ENCODE data around the gene CLTCL1. TPM values are rescaled to one million over a fixed set of nuclear protein-coding genes. Genes with fewer than 3 reads are reported as not detected.

The CLTCL1 gene
- total and polyA plus RNA-seq, 4 donors: 2.0 to 4.8 (median 2.6) TPM

DNA sequence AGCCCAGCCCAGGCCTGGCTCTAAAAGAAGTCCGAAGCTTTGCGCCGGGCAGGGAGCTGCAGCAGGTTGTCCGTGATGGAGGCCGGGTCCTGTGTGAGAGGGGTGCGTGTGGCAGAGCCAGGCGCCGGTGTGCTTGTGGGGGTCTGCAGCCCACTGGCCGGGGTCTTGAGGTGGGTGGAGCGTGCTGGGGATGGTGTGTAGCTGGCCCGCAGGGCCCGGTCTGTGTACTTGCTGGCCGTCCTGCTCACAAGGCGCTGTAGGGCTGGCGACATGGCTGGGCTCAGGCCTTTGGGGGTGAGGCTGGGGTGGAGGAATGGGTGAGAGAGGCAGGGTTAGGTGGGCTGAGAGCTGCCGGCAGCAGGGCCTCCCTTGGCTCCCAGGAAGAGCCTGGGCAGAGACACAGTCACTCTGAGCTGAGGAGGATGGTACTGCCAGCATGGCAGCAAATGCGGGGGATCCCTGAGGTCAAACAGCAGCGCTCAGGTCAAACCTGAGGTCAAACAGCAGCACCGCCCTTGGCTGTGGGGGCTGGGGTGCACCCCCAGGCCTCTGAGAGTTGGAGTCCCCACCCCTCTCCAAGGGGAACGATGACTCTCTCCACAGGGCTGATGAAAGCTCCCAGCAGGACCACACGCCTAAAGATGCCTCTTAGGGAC is 157.2 kb downstream of the CLTCL1 start:
- no peak overlapping the region for H3K9ac ChIP-seq (ENCODE audit: low read depth in 1 of 2, low read length in 2 of 2)
- H3K27ac ChIP-seq (ENCODE audit: low read depth in 1 of 2, low read length in 2 of 2): no peak overlapping the region
- no peak overlapping the region for H3K4me3 ChIP-seq (ENCODE audit: low read depth in 1 of 3, low read length in 3 of 3)
- DNase-seq (ENCODE audit: low spot score): no peak
- no peak for TF ChIP-seq JUND (IDR thresholded peaks at IDR 0.05)
- no peak for TF ChIP-seq TAF1 (conservative IDR thresholded peaks at IDR 0.05)
- TF ChIP-seq, protein P1, sequence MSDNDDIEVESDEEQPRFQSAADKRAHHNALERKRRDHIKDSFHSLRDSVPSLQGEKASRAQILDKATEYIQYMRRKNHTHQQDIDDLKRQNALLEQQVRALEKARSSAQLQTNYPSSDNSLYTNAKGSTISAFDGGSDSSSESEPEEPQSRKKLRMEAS (IDR thresholded peaks at IDR 0.05): no peak
- WGBS: 96% methylated on average over 21 of the region's 21 CpGs
- H3K9me3 ChIP-seq (ENCODE audit: control insufficient read depth in 4 of 4, low read length in 3 of 4): no peaks in the 10 kb centered on the region
- H3K4me1 ChIP-seq (ENCODE audit: control insufficient read depth in 4 of 4, insufficient read depth in 4 of 4, low read length in 3 of 4): no peaks in the 10 kb centered on the region
- peaks cover 8 to 56% (median 27%) of the 10 kb centered on the region in 4 donors for H3K36me3 ChIP-seq (ENCODE audit: control insufficient read depth in 4 of 4, insufficient read depth in 3 of 4, low read depth in 1 of 4, low read length in 3 of 4)
- no peaks in the 10 kb centered on the region for H3K27me3 ChIP-seq (ENCODE audit: control insufficient read depth in 4 of 4, insufficient read depth in 4 of 4, low read length in 3 of 4)

DNA sequence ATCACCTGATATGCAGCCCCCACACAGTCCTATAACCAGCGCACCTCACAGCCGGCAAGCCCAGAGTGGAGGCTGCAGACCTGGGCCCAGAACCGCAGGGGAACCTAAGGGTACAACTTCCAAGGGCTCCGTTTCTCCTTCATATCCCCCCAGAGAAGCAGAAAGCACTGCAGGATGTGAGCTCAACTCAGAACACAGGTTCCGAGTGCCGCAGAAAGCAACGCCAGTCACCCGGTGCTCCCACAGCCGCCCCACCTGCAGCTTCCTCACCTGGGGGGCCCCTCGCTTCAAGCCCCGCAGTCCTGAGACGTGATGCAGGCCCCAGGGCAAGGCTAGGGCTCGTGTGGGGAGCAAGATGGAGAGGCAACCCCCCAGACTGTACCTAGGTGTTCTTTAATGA is 158.0 kb downstream of the CLTCL1 start:
- peaks cover 6 to 48% (median 22%) of the 10 kb centered on the region in 4 donors for H3K36me3 ChIP-seq (ENCODE audit: control insufficient read depth in 4 of 4, insufficient read depth in 3 of 4, low read depth in 1 of 4, low read length in 3 of 4)
- H3K27me3 ChIP-seq (ENCODE audit: control insufficient read depth in 4 of 4, insufficient read depth in 4 of 4, low read length in 3 of 4): no peaks in the 10 kb centered on the region
- no peak for TF ChIP-seq HNF4A (conservative IDR thresholded peaks at IDR 0.05)
- no peak for TF ChIP-seq FOXA2 (IDR thresholded peaks at IDR 0.05)
- TF ChIP-seq GABPA (IDR thresholded peaks at IDR 0.05 in 1 of 2, conservative IDR thresholded peaks at IDR 0.05 in 1 of 2): no peak
- no peak for TF ChIP-seq JUND (IDR thresholded peaks at IDR 0.05)
- TF ChIP-seq FOXA1 (IDR thresholded peaks at IDR 0.05): no peak
- TF ChIP-seq, protein P2, sequence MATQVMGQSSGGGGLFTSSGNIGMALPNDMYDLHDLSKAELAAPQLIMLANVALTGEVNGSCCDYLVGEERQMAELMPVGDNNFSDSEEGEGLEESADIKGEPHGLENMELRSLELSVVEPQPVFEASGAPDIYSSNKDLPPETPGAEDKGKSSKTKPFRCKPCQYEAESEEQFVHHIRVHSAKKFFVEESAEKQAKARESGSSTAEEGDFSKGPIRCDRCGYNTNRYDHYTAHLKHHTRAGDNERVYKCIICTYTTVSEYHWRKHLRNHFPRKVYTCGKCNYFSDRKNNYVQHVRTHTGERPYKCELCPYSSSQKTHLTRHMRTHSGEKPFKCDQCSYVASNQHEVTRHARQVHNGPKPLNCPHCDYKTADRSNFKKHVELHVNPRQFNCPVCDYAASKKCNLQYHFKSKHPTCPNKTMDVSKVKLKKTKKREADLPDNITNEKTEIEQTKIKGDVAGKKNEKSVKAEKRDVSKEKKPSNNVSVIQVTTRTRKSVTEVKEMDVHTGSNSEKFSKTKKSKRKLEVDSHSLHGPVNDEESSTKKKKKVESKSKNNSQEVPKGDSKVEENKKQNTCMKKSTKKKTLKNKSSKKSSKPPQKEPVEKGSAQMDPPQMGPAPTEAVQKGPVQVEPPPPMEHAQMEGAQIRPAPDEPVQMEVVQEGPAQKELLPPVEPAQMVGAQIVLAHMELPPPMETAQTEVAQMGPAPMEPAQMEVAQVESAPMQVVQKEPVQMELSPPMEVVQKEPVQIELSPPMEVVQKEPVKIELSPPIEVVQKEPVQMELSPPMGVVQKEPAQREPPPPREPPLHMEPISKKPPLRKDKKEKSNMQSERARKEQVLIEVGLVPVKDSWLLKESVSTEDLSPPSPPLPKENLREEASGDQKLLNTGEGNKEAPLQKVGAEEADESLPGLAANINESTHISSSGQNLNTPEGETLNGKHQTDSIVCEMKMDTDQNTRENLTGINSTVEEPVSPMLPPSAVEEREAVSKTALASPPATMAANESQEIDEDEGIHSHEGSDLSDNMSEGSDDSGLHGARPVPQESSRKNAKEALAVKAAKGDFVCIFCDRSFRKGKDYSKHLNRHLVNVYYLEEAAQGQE (IDR thresholded peaks at IDR 0.05): no peak
- TF ChIP-seq HNF4G (IDR thresholded peaks at IDR 0.05): no peak
- TF ChIP-seq, protein P3, sequence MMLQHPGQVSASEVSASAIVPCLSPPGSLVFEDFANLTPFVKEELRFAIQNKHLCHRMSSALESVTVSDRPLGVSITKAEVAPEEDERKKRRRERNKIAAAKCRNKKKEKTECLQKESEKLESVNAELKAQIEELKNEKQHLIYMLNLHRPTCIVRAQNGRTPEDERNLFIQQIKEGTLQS (IDR thresholded peaks at IDR 0.05): no peak
- no peak for TF ChIP-seq TAF1 (conservative IDR thresholded peaks at IDR 0.05)
- TF ChIP-seq RAD21 (IDR thresholded peaks at IDR 0.05): no peak
- TF ChIP-seq YY1 (IDR thresholded peaks at IDR 0.05): no peak
- no peak for TF ChIP-seq EGR1 (IDR thresholded peaks at IDR 0.05; ENCODE audit: low read depth in 2 of 2)
- H3K27ac ChIP-seq (ENCODE audit: low read depth in 1 of 2, low read length in 2 of 2): no peak overlapping the region
- WGBS: 97% methylated on average over 13 of the region's 13 CpGs
- H3K9ac ChIP-seq (ENCODE audit: low read depth in 1 of 2, low read length in 2 of 2): no peak overlapping the region
- no peak for DNase-seq (ENCODE audit: low spot score)
- no peaks in the 10 kb centered on the region for H3K9me3 ChIP-seq (ENCODE audit: control insufficient read depth in 4 of 4, low read length in 3 of 4)
- H3K4me3 ChIP-seq (ENCODE audit: low read depth in 1 of 3, low read length in 3 of 3): no peak overlapping the region
- H3K4me1 ChIP-seq (ENCODE audit: control insufficient read depth in 4 of 4, insufficient read depth in 4 of 4, low read length in 3 of 4): no peaks in the 10 kb centered on the region

DNA sequence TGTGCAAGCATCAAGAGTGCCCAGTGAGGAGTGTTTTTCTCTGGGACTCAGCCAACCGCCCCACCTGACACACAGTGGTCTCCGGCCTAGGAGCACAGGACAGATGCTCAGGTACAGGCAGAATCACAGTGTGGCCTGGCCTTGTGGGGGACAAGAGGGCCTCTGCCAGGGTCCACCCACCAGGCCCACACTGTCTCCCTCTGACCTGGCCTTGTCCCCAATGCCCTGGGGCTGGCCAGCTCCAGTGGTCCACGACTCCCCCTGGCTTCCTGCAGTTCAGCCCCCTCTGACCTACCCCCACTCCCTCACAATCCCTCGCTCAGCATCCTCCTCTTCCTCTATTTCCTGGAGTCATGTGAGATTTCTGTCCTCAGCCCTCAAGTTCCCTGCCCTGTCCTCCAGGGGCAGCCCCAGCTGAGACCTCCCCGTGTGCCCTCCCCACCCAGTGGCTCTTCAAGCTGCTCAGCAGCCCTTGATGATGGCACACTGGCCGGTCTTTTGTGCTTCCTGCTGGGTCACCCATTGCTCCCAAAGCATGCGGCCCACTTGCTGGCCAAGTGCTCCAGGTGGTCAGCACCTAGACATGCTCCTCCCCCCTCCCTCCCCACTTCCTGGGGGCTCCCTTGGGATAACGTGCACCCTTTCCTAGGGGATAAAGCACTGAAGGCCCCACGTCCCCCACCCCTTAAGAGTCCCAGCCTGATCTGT is 158.7 kb downstream of the CLTCL1 start:
- Histone ChIP-seq H3K27me3 (ENCODE audit: control insufficient read depth in 4 of 4, insufficient read depth in 4 of 4, low read length in 3 of 4) (no peaks in the 10 kb centered on the region), H3K4me3 (ENCODE audit: low read depth in 1 of 3, low read length in 3 of 3) (no peak overlapping the region), H3K9ac (ENCODE audit: low read depth in 1 of 2, low read length in 2 of 2) (no peak overlapping the region), H3K4me1 (ENCODE audit: control insufficient read depth in 4 of 4, insufficient read depth in 4 of 4, low read length in 3 of 4) (no peaks in the 10 kb centered on the region), H3K36me3 (ENCODE audit: control insufficient read depth in 4 of 4, insufficient read depth in 3 of 4, low read depth in 1 of 4, low read length in 3 of 4) (peaks cover 2 to 41% (median 22%) of the 10 kb centered on the region in 4 donors), H3K9me3 (ENCODE audit: control insufficient read depth in 4 of 4, low read length in 3 of 4) (no peaks in the 10 kb centered on the region), H3K27ac (ENCODE audit: low read depth in 1 of 2, low read length in 2 of 2) (no peak overlapping the region)
- WGBS: 93% methylated on average over 9 of the region's 9 CpGs
- DNase-seq (ENCODE audit: low spot score): no peak
- no peak for TF ChIP-seq TAF1 (conservative IDR thresholded peaks at IDR 0.05)
- TF ChIP-seq, protein P2 (IDR thresholded peaks at IDR 0.05): no peak
- no peak for TF ChIP-seq HNF4G (IDR thresholded peaks at IDR 0.05)
- TF ChIP-seq, protein P4, sequence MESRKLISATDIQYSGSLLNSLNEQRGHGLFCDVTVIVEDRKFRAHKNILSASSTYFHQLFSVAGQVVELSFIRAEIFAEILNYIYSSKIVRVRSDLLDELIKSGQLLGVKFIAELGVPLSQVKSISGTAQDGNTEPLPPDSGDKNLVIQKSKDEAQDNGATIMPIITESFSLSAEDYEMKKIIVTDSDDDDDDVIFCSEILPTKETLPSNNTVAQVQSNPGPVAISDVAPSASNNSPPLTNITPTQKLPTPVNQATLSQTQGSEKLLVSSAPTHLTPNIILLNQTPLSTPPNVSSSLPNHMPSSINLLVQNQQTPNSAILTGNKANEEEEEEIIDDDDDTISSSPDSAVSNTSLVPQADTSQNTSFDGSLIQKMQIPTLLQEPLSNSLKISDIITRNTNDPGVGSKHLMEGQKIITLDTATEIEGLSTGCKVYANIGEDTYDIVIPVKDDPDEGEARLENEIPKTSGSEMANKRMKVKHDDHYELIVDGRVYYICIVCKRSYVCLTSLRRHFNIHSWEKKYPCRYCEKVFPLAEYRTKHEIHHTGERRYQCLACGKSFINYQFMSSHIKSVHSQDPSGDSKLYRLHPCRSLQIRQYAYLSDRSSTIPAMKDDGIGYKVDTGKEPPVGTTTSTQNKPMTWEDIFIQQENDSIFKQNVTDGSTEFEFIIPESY (IDR thresholded peaks at IDR 0.05): no peak
- TF ChIP-seq EGR1 (IDR thresholded peaks at IDR 0.05; ENCODE audit: low read depth in 2 of 2): no peak
- TF ChIP-seq FOXA2 (IDR thresholded peaks at IDR 0.05): no peak
- no peak for TF ChIP-seq RAD21 (IDR thresholded peaks at IDR 0.05)
- TF ChIP-seq NR2F2 (IDR thresholded peaks at IDR 0.05): no peak
- TF ChIP-seq RXRA (IDR thresholded peaks at IDR 0.05): no peak
- TF ChIP-seq, protein P1 (IDR thresholded peaks at IDR 0.05): no peak

All from liver (tissue), 9 donors.